GM23338 (cell line): ENCODE results near the gene DPP10.

Source experiments
- CREB1 ChIP-seq: fragments of 250-450 bp; sonication (Bioruptor Pico); IDR thresholded peaks from 2 replicates; pipeline ENCODE4 v1.5.0; 2020; ENCODE audit warnings: low read depth, mild to moderate bottlenecking, moderate library complexity
- CTCF ChIP-seq, 2 experiments: fragments of 200-600 bp in 1 of 2; sonication (generic) in 1 of 2; conservative IDR thresholded peaks; 2 replicates each; pipeline versions ENCODE4 v1.5.1 to v1.6.1; 2016 to 2017; ENCODE audit warnings: antibody characterized with exemption in 2 of 2, low read depth in 2 of 2, mild to moderate bottlenecking in 2 of 2, moderate library complexity in 1 of 2
- EZH2 ChIP-seq: fragments of 200-600 bp; sonication (generic); IDR thresholded peaks from one replicate; pipeline ENCODE4 v1.8.0; 2017; ENCODE audit warnings: antibody characterized with exemption, mild to moderate bottlenecking, low read depth; ENCODE audit not compliant: unreplicated experiment
- EZH2phosphoT487 ChIP-seq: fragments of 200-600 bp; sonication (generic); IDR thresholded peaks from one replicate; pipeline ENCODE4 v1.8.1; 2018; ENCODE audit warnings: antibody characterized with exemption; ENCODE audit not compliant: unreplicated experiment
- JUNB ChIP-seq: IDR thresholded peaks from one replicate; pipeline ENCODE4 v1.6.1; 2016; ENCODE audit warnings: antibody characterized with exemption; ENCODE audit not compliant: unreplicated experiment
- NANOG ChIP-seq: IDR thresholded peaks from 2 replicates; pipeline ENCODE4 v1.6.1; 2016; ENCODE audit warnings: antibody characterized with exemption, borderline replicate concordance
- POLR2AphosphoS5 ChIP-seq: IDR thresholded peaks from 2 replicates; pipeline ENCODE4 v1.6.1; 2016; ENCODE audit warnings: antibody characterized with exemption, low read depth
- REST ChIP-seq: IDR thresholded peaks from one replicate; pipeline ENCODE4 v1.6.1; 2018; ENCODE audit warnings: antibody characterized with exemption; ENCODE audit not compliant: unreplicated experiment
- STAT1 ChIP-seq: IDR thresholded peaks from one replicate; pipeline ENCODE4 v1.6.1; 2016; ENCODE audit warnings: antibody characterized with exemption; ENCODE audit not compliant: unreplicated experiment
- ZNF331 ChIP-seq: fragments of 250-450 bp; sonication (Bioruptor Pico); IDR thresholded peaks from 2 replicates; pipeline ENCODE4 v1.5.0; 2020; ENCODE audit warnings: low read depth, mild to moderate bottlenecking, moderate library complexity
- ZNF462 ChIP-seq: fragments of 250-450 bp; sonication (Bioruptor Pico); IDR thresholded peaks from 2 replicates; pipeline ENCODE4 v1.5.0; 2020; ENCODE audit warnings: mild to moderate bottlenecking, moderate library complexity

- TF ChIP-seq POLR2AphosphoS5 = no peak
- no peak for TF ChIP-seq CTCF (conservative IDR thresholded peaks at IDR 0.05; ENCODE audit: low read depth in 2 of 2)
- no peak for TF ChIP-seq EZH2
- no peak for TF ChIP-seq EZH2phosphoT487
- TF ChIP-seq REST = no peak
- no peak for TF ChIP-seq JUNB
- TF ChIP-seq CREB1 = no peak
- TF ChIP-seq STAT1 = no peak
- TF ChIP-seq ZNF331 (CRISPR knock-in tag) = no peak
- no peak for TF ChIP-seq NANOG
- no peak for TF ChIP-seq ZNF462
Measured at GRCh38 chr2:115129536-115129935, 687.1 kb downstream of the DPP10 start.
